Osteoblast (primary cell): ENCODE data around the gene PCSK5. TPM values are rescaled to one million over a fixed set of nuclear protein-coding genes. Genes with fewer than 3 reads are reported as not detected.

Source experiments
- DNase-seq: peaks from one replicate; pipeline ENCODE4 v3.0.0; 2011; ENCODE audit warnings: low spot score, mixed read lengths; ENCODE audit not compliant: insufficient read length; ENCODE audit errors: missing footprints
- H2AFZ ChIP-seq: 2 replicates; pipeline ENCODE4 v1.6.0; 2011; ENCODE audit warnings: mild to moderate bottlenecking, low read length
- H3K27ac ChIP-seq: 2 replicates; pipeline ENCODE4 v1.5.1; 2011; ENCODE audit warnings: mild to moderate bottlenecking, low read depth, low read length, moderate library complexity
- H3K27me3 ChIP-seq: 2 replicates; pipeline ENCODE4 v1.6.0; 2012; ENCODE audit warnings: mild to moderate bottlenecking, control low read depth, inconsistent platforms, low read length, moderate library complexity; ENCODE audit not compliant: insufficient read depth
- H3K36me3 ChIP-seq: 2 replicates; pipeline ENCODE4 v1.5.1; 2011; ENCODE audit warnings: mild to moderate bottlenecking, low read length, control low read depth, moderate library complexity; ENCODE audit not compliant: insufficient read depth
- H3K4me1 ChIP-seq: 2 replicates; pipeline ENCODE4 v1.5.1; 2011; ENCODE audit warnings: mild to moderate bottlenecking, low read length, control low read depth, moderate library complexity; ENCODE audit not compliant: insufficient read depth
- H3K4me2 ChIP-seq: 2 replicates; pipeline ENCODE4 v1.6.0; 2011; ENCODE audit warnings: mild to moderate bottlenecking, low read length; ENCODE audit not compliant: insufficient read depth
- H3K4me3 ChIP-seq: fragments of 200-600 bp; sonication (generic); 3 replicates; pipeline ENCODE4 v1.5.1; 2012; ENCODE audit warnings: mild to moderate bottlenecking, low read length, inconsistent platforms; ENCODE audit not compliant: insufficient read depth
- H3K79me2 ChIP-seq: 2 replicates; pipeline ENCODE4 v1.6.0; 2012; ENCODE audit warnings: mild to moderate bottlenecking, low read length, control low read depth, inconsistent platforms; ENCODE audit not compliant: insufficient read depth
- H3K9me3 ChIP-seq: 2 replicates; pipeline ENCODE4 v1.5.1; 2011; ENCODE audit warnings: low read depth, low read length, control low read depth
- H4K20me1 ChIP-seq: 2 replicates; pipeline ENCODE4 v1.6.0; 2012; ENCODE audit warnings: mild to moderate bottlenecking, low read length, control low read depth; ENCODE audit not compliant: insufficient read depth
- total RNA-seq: library from RNA; depleted of rRNA; stranded (reverse); fragments of >200 nt; gene quantifications from 2 replicates; pipeline ENCODE4 v1.2.3, GENCODE V29; 2012
- TF ChIP-seq, protein P1 (sequence below): IDR thresholded peaks from 2 replicates; pipeline ENCODE4 v1.5.1; 2011; ENCODE audit warnings: mild to moderate bottlenecking, low read depth, low read length, moderate library complexity; ENCODE audit errors: extremely low read depth

PCSK5 gene
- total RNA-seq, 1 donor, result 14.5 TPM

DNA sequence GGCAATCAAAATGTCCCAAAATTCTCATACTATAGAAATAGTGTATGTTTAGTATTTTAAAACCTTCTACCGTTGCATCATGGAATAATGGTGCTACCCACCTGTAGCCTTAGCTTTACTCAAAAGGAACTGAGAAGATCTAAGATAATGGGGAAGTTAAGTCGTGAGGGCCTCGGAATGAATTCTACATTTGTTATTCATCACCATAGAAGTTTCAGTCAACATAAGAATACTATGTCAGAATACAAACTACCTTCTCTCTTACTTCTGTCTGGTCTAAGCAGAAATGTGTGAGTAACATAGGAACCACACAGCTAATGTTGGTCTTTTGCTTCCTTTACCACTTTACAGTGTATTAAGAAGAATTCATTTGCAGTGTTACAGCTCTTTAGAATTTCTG lies 460.5 kb downstream of the PCSK5 start:
- no peaks in the 10 kb centered on the region for H3K4me1 ChIP-seq
- no peak overlapping the region for H3K27ac ChIP-seq
- no peak overlapping the region for H3K4me3 ChIP-seq
- DNase-seq, result no peak
- no peak overlapping the region for H3K4me2 ChIP-seq
- no peaks in the 10 kb centered on the region for H3K9me3 ChIP-seq
- TF ChIP-seq, protein P1, sequence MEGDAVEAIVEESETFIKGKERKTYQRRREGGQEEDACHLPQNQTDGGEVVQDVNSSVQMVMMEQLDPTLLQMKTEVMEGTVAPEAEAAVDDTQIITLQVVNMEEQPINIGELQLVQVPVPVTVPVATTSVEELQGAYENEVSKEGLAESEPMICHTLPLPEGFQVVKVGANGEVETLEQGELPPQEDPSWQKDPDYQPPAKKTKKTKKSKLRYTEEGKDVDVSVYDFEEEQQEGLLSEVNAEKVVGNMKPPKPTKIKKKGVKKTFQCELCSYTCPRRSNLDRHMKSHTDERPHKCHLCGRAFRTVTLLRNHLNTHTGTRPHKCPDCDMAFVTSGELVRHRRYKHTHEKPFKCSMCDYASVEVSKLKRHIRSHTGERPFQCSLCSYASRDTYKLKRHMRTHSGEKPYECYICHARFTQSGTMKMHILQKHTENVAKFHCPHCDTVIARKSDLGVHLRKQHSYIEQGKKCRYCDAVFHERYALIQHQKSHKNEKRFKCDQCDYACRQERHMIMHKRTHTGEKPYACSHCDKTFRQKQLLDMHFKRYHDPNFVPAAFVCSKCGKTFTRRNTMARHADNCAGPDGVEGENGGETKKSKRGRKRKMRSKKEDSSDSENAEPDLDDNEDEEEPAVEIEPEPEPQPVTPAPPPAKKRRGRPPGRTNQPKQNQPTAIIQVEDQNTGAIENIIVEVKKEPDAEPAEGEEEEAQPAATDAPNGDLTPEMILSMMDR, result no peak
- no peaks in the 10 kb centered on the region for H4K20me1 ChIP-seq
- H2AFZ ChIP-seq, result no peak overlapping the region
- no peaks in the 10 kb centered on the region for H3K36me3 ChIP-seq
- peaks cover 11% of the 10 kb centered on the region for H3K27me3 ChIP-seq
- H3K79me2 ChIP-seq, result no peaks in the 10 kb centered on the region

DNA sequence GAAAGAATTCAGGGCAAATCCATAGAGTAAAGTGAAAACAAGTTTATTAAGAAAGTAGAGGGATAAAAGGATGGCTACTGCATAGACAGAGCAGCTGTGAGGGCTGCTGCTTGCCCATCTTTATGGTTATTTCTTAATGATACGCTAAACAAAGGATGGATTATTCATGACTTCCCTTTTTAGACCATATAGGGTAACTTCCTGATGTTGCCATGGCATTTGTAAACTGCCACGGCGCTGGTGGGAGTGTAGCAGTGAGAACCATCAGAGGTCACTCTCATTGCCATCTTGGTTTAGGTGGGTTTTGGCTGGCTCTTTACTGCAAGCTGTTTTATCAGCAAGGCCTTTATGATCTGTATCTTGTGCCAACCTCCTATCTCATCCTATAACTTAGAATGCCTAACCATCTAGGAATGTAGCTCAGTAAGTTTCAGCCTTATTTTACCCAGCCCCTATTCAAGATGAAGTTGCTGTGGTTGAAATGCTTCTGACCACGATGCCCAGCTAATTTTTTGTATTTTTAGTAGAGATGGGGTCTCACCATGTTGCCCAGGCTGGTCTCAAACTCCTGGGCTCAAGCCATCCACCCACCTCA lies 461.6 kb downstream of the PCSK5 start:
- H3K4me1 ChIP-seq, result no peaks in the 10 kb centered on the region
- H3K4me2 ChIP-seq, result no peak overlapping the region
- peaks cover 8% of the 10 kb centered on the region for H3K27me3 ChIP-seq
- no peaks in the 10 kb centered on the region for H3K79me2 ChIP-seq
- H3K36me3 ChIP-seq, result no peaks in the 10 kb centered on the region
- H3K9me3 ChIP-seq, result no peaks in the 10 kb centered on the region
- TF ChIP-seq, protein P1, result no peak
- no peak overlapping the region for H2AFZ ChIP-seq
- H3K27ac ChIP-seq, result no peak overlapping the region
- no peak overlapping the region for H3K4me3 ChIP-seq
- no peak for DNase-seq
- H4K20me1 ChIP-seq, result no peaks in the 10 kb centered on the region

DNA sequence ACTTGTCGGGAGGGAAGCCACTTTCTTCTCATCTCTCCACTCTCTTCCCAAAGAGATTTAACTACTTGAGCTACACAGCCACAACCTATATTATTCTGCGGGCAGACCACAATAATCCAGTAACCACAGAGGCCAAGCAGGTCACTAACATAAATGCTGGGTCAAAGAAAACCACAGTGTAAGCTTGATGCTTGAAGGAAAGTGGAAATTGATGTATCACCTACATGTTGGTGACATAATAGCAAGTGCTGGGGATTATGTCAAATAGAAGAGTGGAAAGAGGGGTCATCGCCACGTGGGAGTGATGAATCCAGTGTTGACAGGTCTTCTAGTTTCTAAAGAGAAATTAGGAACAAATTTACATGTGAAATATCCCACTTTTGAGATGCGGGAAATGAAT lies 462.8 kb downstream of the PCSK5 start:
- Histone ChIP-seq H4K20me1 (no peaks in the 10 kb centered on the region), H3K27me3 (peaks cover 8% of the 10 kb centered on the region), H3K36me3 (no peaks in the 10 kb centered on the region), H3K4me3 (no peak overlapping the region), H3K4me1 (no peaks in the 10 kb centered on the region), H3K4me2 (no peak overlapping the region), H3K9me3 (no peaks in the 10 kb centered on the region), H3K79me2 (no peaks in the 10 kb centered on the region), H3K27ac (no peak overlapping the region), H2AFZ (no peak overlapping the region)
- no peak for DNase-seq
- TF ChIP-seq, protein P1, result no peak

DNA sequence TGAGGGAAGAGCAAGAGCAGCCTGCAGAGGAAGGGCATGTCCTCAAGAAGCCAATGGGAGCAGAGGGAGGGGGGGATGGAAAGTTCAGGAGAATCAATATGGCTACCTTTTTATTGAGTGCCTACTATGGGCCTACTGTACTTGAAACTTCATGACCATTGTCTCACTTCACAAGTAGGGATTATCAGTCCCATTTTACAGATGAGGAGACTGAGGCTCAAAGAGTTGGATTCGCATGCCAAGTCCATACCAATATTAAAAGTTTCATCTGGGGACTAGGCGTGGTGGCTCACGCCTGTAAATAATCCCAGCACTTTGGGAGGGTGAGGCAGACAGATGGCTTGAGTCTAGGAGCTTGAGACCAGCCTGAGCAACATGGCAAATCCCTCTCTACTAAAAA lies 463.7 kb downstream of the PCSK5 start:
- TF ChIP-seq, protein P1, result no peak
- no peak overlapping the region for H2AFZ ChIP-seq
- no peaks in the 10 kb centered on the region for H3K9me3 ChIP-seq
- no peaks in the 10 kb centered on the region for H3K4me1 ChIP-seq
- no peak overlapping the region for H3K27ac ChIP-seq
- DNase-seq, result no peak
- H3K4me3 ChIP-seq, result no peak overlapping the region
- no peaks in the 10 kb centered on the region for H4K20me1 ChIP-seq
- H3K79me2 ChIP-seq, result no peaks in the 10 kb centered on the region
- H3K4me2 ChIP-seq, result no peak overlapping the region
- H3K27me3 ChIP-seq, result peaks cover 8% of the 10 kb centered on the region
- H3K36me3 ChIP-seq, result no peaks in the 10 kb centered on the region
